T-helper 22 cell (primary cell): ENCODE data around the gene HAVCR1.
"Not testable (repeated sequence)": the region's sequence is repeated elsewhere in the genome, so short reads cannot be mapped to it uniquely, and the experiment has no call there.

Source experiments
- DNase-seq: peaks from one replicate; pipeline ENCODE4 v3.0.0-alpha.2; 2020; ENCODE audit warnings: low read depth

Gene HAVCR1

DNA sequence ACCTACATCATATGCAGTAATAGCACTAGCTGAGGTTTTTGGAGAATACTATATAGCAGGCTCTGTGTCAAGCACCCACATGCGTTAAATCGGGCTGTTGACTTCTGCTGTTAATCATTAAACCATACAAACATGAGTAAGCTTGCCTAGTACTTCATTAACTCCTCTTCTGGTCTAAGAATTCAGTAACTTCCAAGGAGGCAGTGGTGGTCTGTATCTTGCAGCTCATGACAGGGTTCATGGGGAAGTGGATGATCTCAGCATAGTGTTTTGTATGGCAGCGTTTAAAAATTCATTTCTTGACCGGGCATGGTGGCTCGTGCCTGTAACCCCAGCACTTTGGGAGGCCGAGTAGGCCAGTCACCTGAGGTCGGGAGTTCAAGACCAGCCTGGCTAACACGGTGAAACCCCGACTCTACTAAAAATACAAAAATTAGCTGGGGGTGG is at the start of gene HAVCR1:
Gene HAVCR1, minus strand, starts transcription at position 24 of the 447 bp plus-strand sequence. CDS start 1,173 bp downstream, outside the sequence.
- no peak for DNase-seq

DNA sequence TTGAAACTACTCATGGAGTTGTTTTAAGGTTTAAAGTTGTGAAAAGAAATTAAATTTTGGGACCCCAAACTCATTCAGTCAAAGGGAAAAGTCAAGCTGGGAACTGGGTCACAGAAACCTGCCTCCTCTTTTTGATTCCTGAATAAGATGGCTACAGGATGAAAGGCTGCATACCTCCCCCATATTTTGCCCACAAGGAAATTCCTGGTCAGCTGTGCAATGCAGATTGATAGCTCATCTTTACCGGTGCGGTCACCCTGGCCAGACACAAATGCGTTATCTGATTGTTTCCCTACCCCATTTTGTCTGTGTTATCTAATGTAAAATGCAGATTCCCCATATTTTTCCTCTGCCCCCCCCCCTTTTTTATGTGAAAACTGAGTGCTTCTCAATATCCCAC is 48.6 kb upstream of the HAVCR1 start:
- DNase-seq, result no peak

DNA sequence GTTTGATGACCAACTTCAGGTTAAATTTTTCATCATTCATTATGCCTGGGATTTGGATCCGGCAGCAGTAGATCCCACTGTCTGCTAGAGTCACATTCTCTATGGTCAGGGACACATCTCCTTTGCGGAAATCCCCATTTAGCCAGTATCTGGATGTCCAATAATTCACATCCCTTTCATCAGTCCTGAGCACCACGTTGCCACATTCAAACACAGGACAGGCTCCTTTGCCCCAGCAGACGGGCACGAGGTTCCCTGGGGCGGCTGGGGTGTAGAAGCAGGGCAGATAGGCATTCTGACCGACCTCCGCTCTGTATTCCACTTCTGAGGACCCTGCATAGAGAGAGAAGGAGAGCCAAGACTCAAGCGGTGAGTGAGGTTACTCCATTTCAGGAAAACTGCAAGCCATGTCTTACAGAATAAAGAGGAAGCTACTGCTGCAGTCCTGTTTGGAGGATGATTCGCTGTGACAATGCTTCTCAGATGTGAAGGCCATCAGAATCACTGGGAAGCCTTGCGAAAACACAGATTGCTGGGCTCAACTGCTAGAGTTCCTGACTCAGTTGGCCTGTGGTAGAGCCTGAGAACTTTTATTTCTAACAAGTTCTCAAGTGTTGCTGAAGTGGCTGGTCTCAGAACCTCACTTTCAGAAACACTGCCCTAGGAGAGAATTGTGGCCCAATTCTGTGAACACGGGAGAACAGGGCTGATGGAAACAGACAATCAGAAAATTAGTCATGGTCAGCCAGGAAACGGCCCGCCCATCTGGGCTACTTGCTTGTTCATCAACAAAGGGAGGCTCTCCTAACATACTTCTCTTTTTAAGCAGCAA is 47.9 kb upstream of the HAVCR1 start:
- DNase-seq, result no peak

DNA sequence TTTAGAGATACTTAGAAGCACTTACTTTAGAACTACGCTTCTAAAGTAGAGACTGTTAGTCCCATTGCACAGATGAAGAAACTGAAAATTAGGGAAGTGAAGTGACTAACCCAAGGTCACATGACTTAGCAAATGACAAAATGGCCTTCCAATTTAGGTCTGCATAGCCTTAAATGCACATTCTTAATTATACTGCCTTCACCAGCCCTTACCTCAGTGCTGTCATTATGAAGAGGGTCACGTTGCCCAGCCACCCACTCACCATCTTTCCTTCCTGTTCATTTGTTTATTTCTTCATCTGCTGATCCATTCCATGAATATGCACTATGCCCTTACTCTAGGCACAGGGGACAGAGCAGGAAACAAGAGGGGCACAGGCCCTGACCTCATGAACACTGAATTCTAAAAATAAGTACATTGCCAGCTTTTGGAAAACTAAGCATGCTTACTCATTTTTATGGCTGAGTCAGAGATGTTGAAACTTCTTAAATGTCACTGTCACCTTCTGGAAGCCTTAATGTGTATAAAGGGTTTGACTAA is 41.3 kb upstream of the HAVCR1 start:
- DNase-seq, result no peak

DNA sequence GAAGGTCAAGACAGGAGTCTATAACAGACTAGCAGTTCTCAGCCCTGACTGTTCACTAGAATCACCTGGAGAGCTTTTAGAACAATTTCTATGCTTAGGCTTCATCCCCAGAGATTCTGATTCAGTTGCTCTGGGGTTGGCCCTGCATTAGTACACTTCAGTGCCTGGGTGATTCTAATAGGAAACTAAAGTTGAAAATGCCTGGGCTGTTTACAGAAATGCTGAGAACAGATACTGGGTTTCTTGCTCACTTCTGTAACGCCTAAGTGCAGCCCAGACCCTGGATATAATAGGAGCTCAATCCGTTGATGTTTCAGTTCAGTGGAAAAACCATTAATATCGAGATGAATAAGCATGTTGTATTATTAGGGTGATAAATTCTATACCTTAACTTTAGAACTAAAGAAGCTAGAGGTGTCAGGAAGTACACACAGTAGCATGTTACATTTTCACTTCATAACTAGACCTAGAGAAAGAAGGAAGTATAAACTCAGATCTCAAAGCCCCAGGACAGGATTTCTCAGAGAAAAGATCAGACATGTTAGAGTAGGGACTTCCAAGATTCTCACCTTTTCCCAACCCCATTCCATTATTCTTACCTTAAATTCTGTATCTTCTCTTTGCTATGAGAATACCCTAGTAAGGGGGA is 29.6 kb upstream of the HAVCR1 start:
- DNase-seq, result no peak

DNA sequence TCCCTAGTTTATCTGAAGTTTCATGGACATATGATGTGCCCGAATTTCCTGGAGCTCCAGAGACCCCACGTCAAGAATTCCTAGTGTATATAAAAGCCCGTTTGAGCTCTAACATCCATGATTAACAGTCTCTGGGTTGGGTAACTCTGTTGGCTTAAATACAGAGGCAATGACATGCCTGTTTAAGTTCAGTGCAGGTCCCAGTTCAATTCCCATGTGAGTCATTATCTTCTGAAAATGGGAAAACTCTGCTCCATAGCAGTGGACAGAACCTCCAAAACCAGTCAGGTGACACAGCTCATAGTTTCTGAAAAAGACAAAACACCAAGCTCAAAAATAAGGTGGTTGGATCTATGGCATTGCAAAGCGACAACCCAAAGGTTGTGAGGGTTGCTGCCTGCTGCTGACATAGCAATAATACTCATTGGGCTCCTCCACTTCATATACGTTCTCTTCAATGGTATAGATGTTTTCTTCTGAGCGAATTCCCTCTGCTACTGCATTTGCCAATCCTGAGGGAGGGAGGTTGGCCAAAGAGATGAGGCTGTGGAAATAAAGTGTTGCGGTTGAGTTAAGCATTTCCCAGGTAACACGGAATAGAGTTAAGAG is 27.9 kb upstream of the HAVCR1 start:
- DNase-seq, result no peak

DNA sequence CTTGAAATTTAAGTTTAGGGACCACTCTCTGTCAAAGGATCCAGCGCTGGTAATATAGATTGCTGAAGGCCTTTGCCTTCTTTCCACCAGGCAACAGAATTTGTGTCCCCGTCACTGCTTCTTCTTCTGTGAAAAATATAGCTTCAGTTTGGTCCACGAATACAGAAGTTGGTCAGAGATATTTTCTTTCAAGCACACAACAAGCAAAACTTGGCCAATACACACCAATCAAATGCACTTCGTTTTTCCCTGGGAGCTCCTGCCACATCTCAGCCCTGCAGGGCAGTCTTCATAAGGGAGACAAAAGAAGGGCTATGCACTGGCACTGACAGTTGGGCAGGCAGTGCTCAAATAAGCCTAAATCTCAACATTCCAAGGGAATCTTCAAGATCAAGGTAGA is 27.0 kb upstream of the HAVCR1 start:
- DNase-seq, result no peak

DNA sequence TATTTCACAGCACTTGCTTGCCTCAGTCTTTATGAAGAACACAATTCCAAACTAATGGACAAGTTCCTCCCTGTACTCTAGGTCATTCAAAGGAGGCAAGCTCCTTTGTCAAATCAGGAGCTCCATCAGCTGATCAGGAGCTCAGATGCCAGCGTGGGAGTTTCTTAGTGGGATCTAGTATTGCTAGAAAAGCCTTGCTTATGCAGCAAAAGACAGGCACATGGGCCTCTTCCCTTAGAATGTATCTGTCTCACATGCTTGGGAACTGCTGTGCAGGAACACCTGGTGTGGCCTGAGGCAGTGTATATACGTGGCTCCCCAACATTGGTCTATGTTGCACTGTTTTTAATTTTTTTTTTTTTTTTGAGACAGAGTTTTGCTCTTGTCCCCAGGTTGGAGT is 21.4 kb upstream of the HAVCR1 start:
- DNase-seq, result no peak

DNA sequence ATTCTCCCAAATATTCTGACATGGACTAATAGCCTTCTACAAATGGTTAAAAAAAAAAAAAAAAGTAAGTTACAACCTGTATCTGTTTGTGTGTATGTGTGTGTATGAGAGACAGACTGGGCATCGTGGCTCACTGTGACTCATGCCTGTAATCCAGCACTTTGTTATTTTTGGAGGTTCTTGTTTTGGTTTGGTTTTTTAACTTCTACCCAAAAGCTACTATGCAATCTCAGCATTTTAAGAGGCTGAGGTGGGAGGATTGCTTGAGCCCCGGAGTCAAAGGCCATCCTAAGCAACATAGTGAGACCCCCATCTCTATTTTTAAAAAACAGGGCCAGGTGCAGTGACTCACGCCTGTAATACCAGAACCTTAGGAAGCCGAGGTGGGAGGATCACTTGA is 17.6 kb upstream of the HAVCR1 start:
- no peak for DNase-seq

DNA sequence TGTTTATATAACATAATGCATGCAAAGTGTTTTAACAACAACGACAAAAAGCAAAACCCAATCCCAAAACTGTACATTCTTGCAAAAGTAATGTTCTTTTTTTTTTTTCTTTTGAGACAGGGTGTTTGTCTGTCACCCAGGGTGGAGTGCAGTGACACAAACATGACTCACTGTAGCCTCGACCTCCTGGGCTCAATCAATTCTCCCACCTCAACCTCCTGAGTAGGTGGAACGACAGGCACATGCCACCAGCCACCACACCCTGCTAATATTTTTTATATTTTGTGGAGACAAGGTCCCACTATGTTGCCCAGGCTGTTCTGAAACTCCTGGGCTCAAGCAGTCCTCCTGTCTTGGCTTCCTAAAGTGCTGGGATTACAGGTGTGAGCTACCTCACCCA is 13.6 kb upstream of the HAVCR1 start:
- DNase-seq, result no peak

DNA sequence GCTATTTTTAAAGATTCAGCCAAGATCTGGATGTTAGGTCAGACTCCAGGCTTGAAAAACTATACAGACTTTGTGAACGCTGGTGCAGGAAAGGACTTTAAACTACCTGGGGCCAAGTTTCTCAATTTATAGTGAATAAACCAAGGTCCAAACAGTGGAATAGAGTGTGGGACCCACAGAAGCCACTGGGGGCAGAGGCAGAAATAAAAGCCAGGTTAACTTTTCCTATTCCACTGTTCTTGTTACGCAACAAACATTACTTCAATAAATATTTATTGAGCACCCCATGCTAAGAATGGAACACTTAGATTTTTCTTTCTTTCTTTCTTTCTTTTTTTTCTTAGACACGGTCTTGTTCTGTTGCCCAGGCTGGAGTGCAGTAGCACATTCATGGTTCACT is 11.0 kb upstream of the HAVCR1 start:
- DNase-seq, result no peak

DNA sequence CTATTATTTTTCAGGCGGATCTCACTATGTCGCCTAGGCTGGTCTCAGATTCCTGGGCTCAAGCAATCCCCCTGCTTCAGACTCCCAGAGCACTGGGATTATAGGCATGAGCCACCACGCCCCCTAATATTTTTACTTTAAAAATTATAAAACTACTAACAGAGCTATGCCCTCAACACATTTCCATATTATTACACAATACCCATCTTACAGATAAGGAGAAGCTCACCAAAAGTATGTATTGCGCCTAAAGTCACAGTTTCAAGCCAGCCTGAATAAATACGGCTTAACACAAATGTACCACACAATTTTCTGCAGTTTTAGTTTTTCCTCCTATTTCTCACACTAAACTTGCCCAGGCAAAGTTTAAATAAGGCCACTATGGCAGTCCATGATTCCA is 9.9 kb upstream of the HAVCR1 start:
- DNase-seq, result no peak

DNA sequence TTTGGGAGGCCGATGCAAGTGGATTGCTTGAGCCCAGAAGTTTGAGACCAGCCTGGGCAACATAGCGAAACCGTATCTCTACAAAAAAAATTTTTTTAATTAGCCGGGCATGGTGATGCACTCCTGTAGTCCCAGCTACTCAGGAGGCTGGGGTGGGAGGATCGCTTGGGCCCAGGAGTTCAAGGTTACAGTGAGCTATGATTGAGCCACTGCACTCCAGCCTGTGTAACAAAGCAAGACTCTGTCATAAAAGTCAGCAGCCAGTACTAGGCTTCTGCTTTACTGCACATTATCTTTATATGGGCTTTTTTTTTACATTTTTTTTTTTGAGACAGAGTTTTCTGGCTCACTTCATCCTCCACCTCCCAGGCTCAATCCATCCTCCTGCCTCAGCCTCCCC is 9.4 kb upstream of the HAVCR1 start:
- DNase-seq, result no peak

DNA sequence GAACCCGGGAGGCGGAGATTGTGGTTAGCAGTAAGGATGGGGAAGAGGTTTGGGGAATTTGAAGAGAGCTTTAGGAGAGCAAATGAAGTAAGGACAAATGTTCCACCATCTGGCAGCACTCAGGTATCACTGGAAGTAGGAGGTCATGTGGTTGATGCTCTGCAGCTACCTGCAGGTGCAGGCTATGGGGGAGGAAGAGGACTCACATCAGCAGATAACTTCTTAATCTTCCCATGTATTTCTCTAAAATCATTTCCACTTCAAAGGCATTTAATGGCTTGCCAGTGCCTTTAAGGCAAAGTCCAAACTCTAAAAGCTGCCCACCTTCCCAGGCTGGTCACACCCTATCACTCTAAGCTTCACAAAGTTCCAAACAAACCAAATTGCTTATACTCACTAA is 8.1 kb upstream of the HAVCR1 start:
- no peak for DNase-seq

DNA sequence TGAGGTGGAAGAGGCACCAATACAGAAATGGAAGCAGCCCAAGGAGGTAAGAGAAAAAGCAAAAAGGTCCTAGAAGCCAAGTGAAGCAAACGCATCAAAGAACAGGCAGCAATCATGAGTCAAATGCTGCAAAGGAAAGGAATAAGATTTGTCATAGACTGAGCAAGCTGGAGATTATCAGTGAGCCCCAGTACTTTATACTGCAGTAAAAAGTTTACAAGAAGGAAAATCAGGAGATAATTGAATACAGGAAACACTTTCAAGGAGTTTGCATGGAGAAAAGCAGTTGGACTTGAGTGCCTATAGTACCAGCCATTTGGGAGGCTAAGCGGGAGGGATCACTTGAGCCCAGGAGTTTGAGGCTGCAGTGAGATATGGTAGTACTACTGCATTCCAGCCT is 7.2 kb upstream of the HAVCR1 start:
- DNase-seq, result no peak

DNA sequence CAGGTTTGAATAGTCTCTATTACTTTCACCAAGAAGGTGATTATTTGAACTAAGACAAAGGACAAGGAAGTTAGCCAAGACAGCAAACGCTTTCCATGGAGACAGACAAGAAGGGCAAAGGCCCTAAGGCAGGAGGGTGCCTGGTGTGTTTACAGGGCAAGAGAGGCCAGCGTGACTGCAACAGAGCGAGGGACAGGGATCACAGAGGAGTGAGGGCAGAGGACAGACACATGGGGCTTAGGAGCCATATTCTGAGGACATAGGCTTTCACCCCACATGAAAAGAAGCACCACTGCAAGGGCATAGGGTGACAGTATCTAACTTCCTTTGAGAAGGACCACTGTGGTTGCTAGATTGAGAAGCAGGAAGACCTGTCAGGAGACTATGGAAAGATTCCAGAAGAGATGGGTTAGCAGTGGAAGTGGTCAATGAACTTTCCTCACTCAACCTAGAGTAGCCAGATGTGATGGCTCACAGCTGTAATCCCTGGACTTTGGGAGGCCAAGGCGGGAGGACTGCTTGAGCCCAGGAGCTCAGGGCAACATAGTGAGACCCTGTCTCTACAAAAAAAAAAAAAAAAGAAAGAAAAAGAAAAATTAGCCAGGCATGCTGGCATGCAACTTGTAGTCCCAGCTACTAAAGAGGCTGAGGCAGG is 5.0 kb upstream of the HAVCR1 start:
- no peak for DNase-seq

DNA sequence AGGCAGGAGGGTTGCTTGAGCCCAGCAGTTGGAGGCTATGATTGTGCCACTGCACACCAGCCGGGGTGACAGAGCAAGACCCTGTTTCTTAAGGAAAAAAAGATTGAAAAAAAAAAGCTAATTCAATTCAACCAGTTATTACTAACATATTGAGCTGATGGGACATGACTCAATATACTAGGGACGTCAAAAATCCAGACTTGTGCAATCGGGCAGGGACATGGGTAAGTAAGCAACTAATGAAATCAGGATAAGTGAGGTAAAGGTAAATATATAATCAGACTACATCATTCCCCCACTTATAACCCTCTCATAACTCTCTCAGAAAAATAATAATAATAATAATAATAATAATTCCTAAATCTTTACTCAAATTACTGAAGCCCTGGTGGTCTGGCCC is 975 bp upstream of the HAVCR1 start:
- no peak for DNase-seq

DNA sequence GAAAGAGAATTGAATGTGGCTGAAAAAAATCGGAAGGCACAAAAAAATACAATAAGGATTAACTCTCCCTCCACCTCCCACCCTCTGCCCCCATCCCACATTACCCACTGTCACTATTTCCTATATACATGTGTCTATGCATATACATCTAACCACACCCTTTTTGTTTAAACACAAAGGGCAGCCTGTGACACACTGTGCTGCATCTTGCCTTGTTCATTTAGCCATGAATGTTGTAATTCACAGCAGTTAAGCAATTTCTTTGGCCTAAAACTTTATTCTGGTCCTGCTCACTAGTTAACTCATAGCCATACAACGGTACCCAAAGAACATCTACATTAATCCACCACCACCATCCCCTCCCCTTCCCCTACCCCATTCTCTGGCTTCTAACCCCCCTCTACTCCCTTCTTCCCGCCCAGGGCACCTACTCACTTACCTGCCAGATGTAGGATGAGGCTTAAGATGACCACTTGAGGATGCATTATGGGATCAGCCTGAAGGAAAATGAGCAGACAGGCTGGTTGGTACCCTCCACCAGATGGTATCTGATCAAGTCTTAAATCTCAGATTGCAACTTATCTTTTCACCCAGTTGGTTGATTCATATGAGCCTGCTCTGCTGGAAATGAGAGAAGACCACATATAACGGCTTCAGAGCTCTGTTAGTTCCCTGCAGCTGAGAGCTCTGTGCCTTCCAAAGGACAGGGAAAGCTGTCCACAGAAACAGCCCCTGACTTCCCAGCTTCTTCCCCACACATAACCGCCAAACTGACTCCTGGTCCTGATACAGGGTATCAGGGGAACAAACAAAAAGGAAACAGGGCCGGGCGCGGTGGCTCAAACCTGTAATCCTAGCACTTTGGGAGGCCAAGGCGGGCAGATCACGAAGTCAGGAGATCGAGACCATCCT is 1.2 kb downstream of the HAVCR1 start:
- DNase-seq, result no peak

DNA sequence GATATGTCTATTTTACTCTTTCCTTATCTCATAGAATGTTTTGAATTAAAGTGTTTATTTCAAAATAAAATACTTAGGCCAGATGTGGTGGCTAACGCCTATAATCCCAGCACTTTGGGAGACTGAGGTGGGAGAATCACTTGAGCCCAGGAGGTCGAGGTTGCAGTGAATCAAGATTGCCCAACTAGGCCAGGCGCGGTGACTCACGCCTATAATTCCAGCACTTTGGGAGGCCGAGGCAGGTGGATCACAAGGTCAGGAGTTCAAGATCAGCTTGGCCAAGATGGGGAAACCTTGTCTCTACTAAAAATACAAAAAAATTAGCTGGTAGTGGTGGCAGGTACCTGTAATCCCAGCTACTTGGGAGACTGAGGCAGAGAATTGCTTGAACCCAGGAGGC is 2.1 kb downstream of the HAVCR1 start:
- DNase-seq, result not testable (repeated sequence)

DNA sequence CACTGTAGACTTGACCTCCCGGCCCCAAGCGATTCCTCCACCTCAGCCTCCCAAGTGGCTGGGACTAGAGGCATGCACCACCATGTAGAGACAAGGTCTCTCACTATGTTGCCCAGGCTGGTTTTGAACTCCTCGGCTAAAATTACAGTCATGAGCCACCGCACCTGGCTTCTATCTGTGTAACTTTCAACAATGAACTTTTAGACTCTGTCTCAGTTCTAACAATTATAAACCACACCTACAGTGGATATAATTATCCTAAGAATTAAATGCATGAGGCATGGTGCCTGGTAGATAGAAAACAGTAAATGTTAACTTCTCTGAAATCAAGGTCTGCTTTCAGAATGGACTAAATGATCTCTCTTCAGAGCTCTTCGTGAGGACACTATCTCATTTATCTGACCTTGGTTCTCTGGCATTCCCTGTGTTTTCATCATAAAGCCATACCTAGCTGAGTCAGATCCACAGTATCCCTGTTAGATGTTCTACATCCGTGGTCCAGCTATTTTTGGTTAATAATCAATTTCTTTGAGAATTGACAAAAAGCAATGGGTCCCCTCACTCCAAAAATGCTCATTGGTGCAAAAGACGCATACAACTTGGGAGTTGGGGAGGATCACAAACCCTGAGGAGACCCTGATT is 7.2 kb downstream of the HAVCR1 start:
- no peak for DNase-seq

DNA sequence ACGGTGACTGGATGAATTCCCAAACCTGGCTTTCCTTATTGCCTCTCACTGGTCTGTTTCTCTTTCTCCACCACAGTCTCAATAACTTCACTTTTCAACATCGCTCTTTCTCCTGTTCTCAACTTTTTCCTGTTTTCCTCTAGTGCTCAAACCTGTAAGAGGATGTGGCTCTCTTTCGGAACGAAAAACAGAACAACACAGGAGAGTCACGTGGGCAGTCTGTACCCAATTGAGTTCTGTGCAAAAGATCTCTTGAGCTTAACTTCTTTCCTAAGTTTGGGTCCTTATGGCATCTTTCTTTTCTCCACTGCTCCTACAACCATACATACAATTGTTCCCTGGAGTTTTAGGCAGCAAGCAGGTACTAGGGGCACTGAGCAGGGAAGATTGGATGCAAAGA is 8.9 kb downstream of the HAVCR1 start:
- no peak for DNase-seq
